Activated CD4-positive, alpha-beta T cell treated with anti-CD3 and anti-CD28 coated beads, Interleukin-2, amount 10 ng/mL, durations not matched to agents 7 days and 5 days (primary cell): ENCODE data around the gene ITGB3. TPM values are rescaled to one million over a fixed set of nuclear protein-coding genes. Genes with fewer than 3 reads are reported as not detected.
"Not testable (repeated sequence)": the region's sequence is repeated elsewhere in the genome, so short reads cannot be mapped to it uniquely, and the experiment has no call there.

ENCODE experiments used
- CTCF ChIA-PET: fragments of 350-600 bp; sonication (Branson Sonifier 250); formaldehyde crosslinking; loops from one replicate; lab custom pipeline; 2021; ENCODE audit warnings: antibody characterized with exemption; lab: Charles Lee
- POLR2A ChIA-PET: fragments of 350-600 bp; sonication (Branson Sonifier 250); formaldehyde crosslinking; loops from one replicate; lab custom pipeline; 2021; ENCODE audit warnings: antibody characterized with exemption; lab: Charles Lee
- DNase-seq: peaks from one replicate; pipeline ENCODE4 v3.0.0-alpha.2; 2020
- H3K27ac Mint-ChIP-seq: one replicate; pipeline ENCODE4 v1.8.0; 2021; ENCODE audit warnings: mild to moderate bottlenecking, moderate library complexity, mixed read lengths
- H3K27me3 Mint-ChIP-seq: one replicate; pipeline ENCODE4 v1.8.0; 2021; ENCODE audit warnings: mixed read lengths
- H3K36me3 Mint-ChIP-seq: one replicate; pipeline ENCODE4 v1.8.0; 2021; ENCODE audit warnings: low read depth, mixed read lengths
- H3K4me1 Mint-ChIP-seq: one replicate; pipeline ENCODE4 v1.8.0; 2021; ENCODE audit warnings: mixed read lengths
- H3K4me3 Mint-ChIP-seq: one replicate; pipeline ENCODE4 v1.8.0; 2021; ENCODE audit warnings: mild to moderate bottlenecking, moderate library complexity, mixed read lengths
- H3K9me3 Mint-ChIP-seq: one replicate; pipeline ENCODE4 v1.8.0; 2021; ENCODE audit warnings: mixed read lengths
- total RNA-seq, 2 experiments: library from RNA; stranded (reverse); gene quantifications; one replicate each; pipeline ENCODE4 v1.2.3, GENCODE V29; 2021

ITGB3 gene
- total RNA-seq, 2 experiments from 2014 or later: 0.52 to 0.98 TPM

GRCh38 chr17:47252766-47253512 is 688 bp upstream of the ITGB3 start:
- ChIA-PET POLR2A (interaction anchor here (0.5 kb wide), 1 partner anchor 189 kb away, joined by 3 read pairs; no protein-coding TSS in a partner anchor), CTCF (interaction anchor here (1.1 kb wide), 1 partner anchor 12 kb away, joined by 4 read pairs; no protein-coding TSS in a partner anchor)
- Mint-ChIP-seq H3K4me1 (peaks cover 27% of the 10 kb centered on the region), H3K4me3 (peak overlapping the region; percentile 60), H3K27ac (no peak overlapping the region), H3K27me3 (peaks cover 68% of the 10 kb centered on the region), H3K9me3 (no peaks in the 10 kb centered on the region), H3K36me3 (peaks cover 2% of the 10 kb centered on the region)
- DNase-seq: no peak

- peaks cover 35% of the 10 kb centered on the region for H3K4me1 Mint-ChIP-seq
- no peak overlapping the region for H3K27ac Mint-ChIP-seq
- H3K9me3 Mint-ChIP-seq: no peaks in the 10 kb centered on the region
- ChIA-PET CTCF (no interaction called here), POLR2A (no interaction called here)
- peak overlapping the region; percentile 83 for H3K4me3 Mint-ChIP-seq
- DNase-seq: no peak
- peaks cover 75% of the 10 kb centered on the region for H3K27me3 Mint-ChIP-seq
- H3K36me3 Mint-ChIP-seq: peaks cover 2% of the 10 kb centered on the region
Observed at GRCh38 chr17:47254403-47254943, 846 bp downstream of the ITGB3 start.

GRCh38 chr17:47257651-47258339 is 4.2 kb downstream of the ITGB3 start:
- Mint-ChIP-seq H3K4me3 (no peak overlapping the region), H3K36me3 (no peaks in the 10 kb centered on the region), H3K27me3 (peaks cover 60% of the 10 kb centered on the region), H3K9me3 (no peaks in the 10 kb centered on the region), H3K27ac (no peak overlapping the region), H3K4me1 (peaks cover 33% of the 10 kb centered on the region)
- no peak for DNase-seq
- POLR2A ChIA-PET: no interaction called here
- CTCF ChIA-PET: interaction anchor here (1.0 kb wide), 1 partner anchor 15 kb away, joined by 4 read pairs; no protein-coding TSS in a partner anchor

- ChIA-PET CTCF (no interaction called here), POLR2A (no interaction called here)
- no peak for DNase-seq
- Mint-ChIP-seq H3K27ac (no peak overlapping the region), H3K4me1 (peaks cover 12% of the 10 kb centered on the region), H3K36me3 (no peaks in the 10 kb centered on the region), H3K9me3 (no peaks in the 10 kb centered on the region), H3K27me3 (peaks cover 31% of the 10 kb centered on the region), H3K4me3 (no peak overlapping the region)
Observed at GRCh38 chr17:47262586-47262985, 9.0 kb downstream of the ITGB3 start.

GRCh38 chr17:47264166-47264565 is 10.5 kb downstream of the ITGB3 start:
- Mint-ChIP-seq H3K36me3 (no peaks in the 10 kb centered on the region), H3K27me3 (peaks cover 16% of the 10 kb centered on the region), H3K9me3 (peaks cover under 1% of the 10 kb centered on the region), H3K4me3 (no peak overlapping the region), H3K4me1 (no peaks in the 10 kb centered on the region), H3K27ac (no peak overlapping the region)
- POLR2A ChIA-PET: no interaction called here
- DNase-seq: no peak
- CTCF ChIA-PET: no interaction called here

- DNase-seq: no peak
- no peaks in the 10 kb centered on the region for H3K4me1 Mint-ChIP-seq
- peaks cover 7% of the 10 kb centered on the region for H3K27me3 Mint-ChIP-seq
- ChIA-PET POLR2A (no interaction called here), CTCF (interaction anchor here (0.6 kb wide), 1 partner anchor 372 kb away, joined by 3 read pairs; no protein-coding TSS in a partner anchor)
- peaks cover 3% of the 10 kb centered on the region for H3K9me3 Mint-ChIP-seq
- no peaks in the 10 kb centered on the region for H3K36me3 Mint-ChIP-seq
- H3K4me3 Mint-ChIP-seq: no peak overlapping the region
- no peak overlapping the region for H3K27ac Mint-ChIP-seq
Observed at GRCh38 chr17:47265983-47266541, 12.4 kb downstream of the ITGB3 start.

GRCh38 chr17:47266782-47267181 is 13.2 kb downstream of the ITGB3 start:
- Mint-ChIP-seq H3K27ac (no peak overlapping the region), H3K4me1 (no peaks in the 10 kb centered on the region), H3K9me3 (peaks cover 3% of the 10 kb centered on the region), H3K27me3 (peaks cover 7% of the 10 kb centered on the region), H3K36me3 (no peaks in the 10 kb centered on the region), H3K4me3 (no peak overlapping the region)
- ChIA-PET CTCF (no interaction called here), POLR2A (no interaction called here)
- no peak for DNase-seq

- DNase-seq: no peak
- ChIA-PET CTCF (no interaction called here), POLR2A (no interaction called here)
- Mint-ChIP-seq H3K4me1 (no peaks in the 10 kb centered on the region), H3K4me3 (no peak overlapping the region), H3K9me3 (peaks cover 3% of the 10 kb centered on the region), H3K36me3 (no peaks in the 10 kb centered on the region), H3K27me3 (peaks cover 7% of the 10 kb centered on the region), H3K27ac (no peak overlapping the region)
Observed at GRCh38 chr17:47267354-47267828, 13.8 kb downstream of the ITGB3 start.

GRCh38 chr17:47268964-47269363 is 15.3 kb downstream of the ITGB3 start:
- peaks cover 10% of the 10 kb centered on the region for H3K27me3 Mint-ChIP-seq
- CTCF ChIA-PET, H3K4me1 Mint-ChIP-seq, H3K9me3 Mint-ChIP-seq, H3K4me3 Mint-ChIP-seq, H3K27ac Mint-ChIP-seq, POLR2A ChIA-PET, DNase-seq, H3K36me3 Mint-ChIP-seq: not testable (repeated sequence)

- H3K4me3 Mint-ChIP-seq, H3K27ac Mint-ChIP-seq, POLR2A ChIA-PET, H3K27me3 Mint-ChIP-seq, H3K4me1 Mint-ChIP-seq, DNase-seq, CTCF ChIA-PET, H3K9me3 Mint-ChIP-seq, H3K36me3 Mint-ChIP-seq: not testable (repeated sequence)
Observed at GRCh38 chr17:47269561-47270280, 16.1 kb downstream of the ITGB3 start.

- ChIA-PET CTCF (no interaction called here), POLR2A (no interaction called here)
- H3K9me3 Mint-ChIP-seq: peaks cover 3% of the 10 kb centered on the region
- peaks cover 4% of the 10 kb centered on the region for H3K27me3 Mint-ChIP-seq
- no peak for DNase-seq
- no peak overlapping the region for H3K4me3 Mint-ChIP-seq
- H3K36me3 Mint-ChIP-seq: no peaks in the 10 kb centered on the region
- H3K27ac Mint-ChIP-seq: no peak overlapping the region
- no peaks in the 10 kb centered on the region for H3K4me1 Mint-ChIP-seq
Observed at GRCh38 chr17:47270946-47271705, 17.5 kb downstream of the ITGB3 start.

GRCh38 chr17:47272491-47272890 is 18.9 kb downstream of the ITGB3 start:
- peaks cover 3% of the 10 kb centered on the region for H3K9me3 Mint-ChIP-seq
- H3K36me3 Mint-ChIP-seq: no peaks in the 10 kb centered on the region
- ChIA-PET POLR2A (no interaction called here), CTCF (interaction anchor here (1.3 kb wide), 1 partner anchor 14 kb away, joined by 4 read pairs; no protein-coding TSS in a partner anchor)
- H3K4me3 Mint-ChIP-seq: no peak overlapping the region
- peaks cover 4% of the 10 kb centered on the region for H3K27me3 Mint-ChIP-seq
- no peaks in the 10 kb centered on the region for H3K4me1 Mint-ChIP-seq
- H3K27ac Mint-ChIP-seq: no peak overlapping the region
- DNase-seq: no peak
